ENCODE measurements around the gene GGCT.

DNA sequence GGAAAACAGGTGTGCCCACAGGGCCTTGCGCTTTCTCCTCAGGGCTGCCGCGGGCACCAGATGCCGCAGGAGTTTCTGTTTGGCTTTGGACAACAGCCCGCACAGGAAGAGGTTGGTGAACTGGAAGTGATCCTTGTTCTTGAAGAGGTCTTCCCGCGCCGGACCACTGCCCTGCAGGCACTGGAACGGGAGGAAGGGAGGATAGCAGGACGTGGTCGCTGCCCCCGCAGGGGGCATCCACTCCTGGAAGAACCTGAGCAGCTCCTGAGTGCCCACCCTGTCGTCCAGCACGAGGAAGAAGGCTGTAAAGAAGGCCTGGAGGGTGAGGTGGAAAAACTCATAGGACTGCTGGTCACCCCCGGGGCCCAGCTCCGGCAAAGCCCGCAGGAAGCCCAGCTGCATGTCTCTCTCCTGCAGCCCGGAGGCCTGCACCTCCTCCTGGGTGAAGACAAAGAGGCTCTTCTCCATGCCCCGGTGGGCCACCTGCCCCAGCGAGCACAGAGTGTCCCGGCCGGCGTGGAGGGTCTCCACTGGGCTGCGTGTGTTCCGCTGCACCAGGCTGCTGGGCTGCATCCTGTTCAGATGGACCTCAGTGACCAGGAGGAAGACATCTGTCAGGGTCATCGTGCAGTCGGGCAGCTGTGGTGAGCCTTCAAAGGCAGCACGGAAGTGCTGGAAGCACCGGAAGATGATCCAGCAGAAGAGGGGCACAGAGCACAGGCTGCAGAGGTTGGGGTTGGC lies 52.9 kb downstream of the GGCT start:
- TF ChIP-seq GATA2 (IDR thresholded peaks at IDR 0.05; ENCODE audit: low read depth, low read length): no peak
- TF ChIP-seq GATA3 (IDR thresholded peaks at IDR 0.05; ENCODE audit: low read depth, low read length): no peak

Data from SH-SY5Y (cell line).